Activated naive CD8-positive, alpha-beta T cell treated with anti-CD3 and anti-CD28 coated beads, Interleukin-2, amount 10 ng/mL, durations not matched to agents 7 days and 5 days (primary cell): ENCODE measurements around the gene CYP1B1. TPM values are rescaled to one million over a fixed set of nuclear protein-coding genes. Genes with fewer than 3 reads are reported as not detected.
"Not testable (repeated sequence)": the region's sequence is repeated elsewhere in the genome, so short reads cannot be mapped to it uniquely, and the experiment has no call there.

Experiments used
- ATAC-seq: fragments of 150-1000 bp; cut with Tn5 transposase; one replicate; pipeline ENCODE4 v1.10.0; 2021; ENCODE audit warnings: low read depth, moderate library complexity
- POLR2A ChIA-PET: fragments of 350-600 bp; sonication (Branson Sonifier 250); formaldehyde crosslinking; loops from one replicate; lab custom pipeline; 2021; ENCODE audit warnings: antibody characterized with exemption; lab: Charles Lee
- DNase-seq: peaks from one replicate; pipeline ENCODE4 v3.0.0; 2021
- H3K27ac Mint-ChIP-seq: one replicate; pipeline ENCODE4 v1.8.0; 2022; ENCODE audit warnings: mild to moderate bottlenecking, mixed read lengths
- H3K27me3 Mint-ChIP-seq: one replicate; pipeline ENCODE4 v1.8.0; 2022; ENCODE audit warnings: mild to moderate bottlenecking, moderate library complexity, mixed read lengths
- H3K36me3 Mint-ChIP-seq: one replicate; pipeline ENCODE4 v1.8.0; 2021; ENCODE audit warnings: mild to moderate bottlenecking, mixed read lengths
- H3K4me1 Mint-ChIP-seq: one replicate; pipeline ENCODE4 v1.8.0; 2021; ENCODE audit warnings: mixed read lengths
- H3K4me3 Mint-ChIP-seq: one replicate; pipeline ENCODE4 v1.8.0; 2022; ENCODE audit warnings: mild to moderate bottlenecking, moderate library complexity, mixed read lengths
- H3K9me3 Mint-ChIP-seq: one replicate; pipeline ENCODE4 v1.8.0; 2021; ENCODE audit warnings: mixed read lengths
- total RNA-seq, 2 experiments: library from RNA; stranded (reverse); gene quantifications; one replicate each; pipeline ENCODE4 v1.2.3, GENCODE V29; 2021

CYP1B1 gene
- total RNA-seq, 2 experiments from 2014 or later = 8.6 to 9.7 TPM

DNA sequence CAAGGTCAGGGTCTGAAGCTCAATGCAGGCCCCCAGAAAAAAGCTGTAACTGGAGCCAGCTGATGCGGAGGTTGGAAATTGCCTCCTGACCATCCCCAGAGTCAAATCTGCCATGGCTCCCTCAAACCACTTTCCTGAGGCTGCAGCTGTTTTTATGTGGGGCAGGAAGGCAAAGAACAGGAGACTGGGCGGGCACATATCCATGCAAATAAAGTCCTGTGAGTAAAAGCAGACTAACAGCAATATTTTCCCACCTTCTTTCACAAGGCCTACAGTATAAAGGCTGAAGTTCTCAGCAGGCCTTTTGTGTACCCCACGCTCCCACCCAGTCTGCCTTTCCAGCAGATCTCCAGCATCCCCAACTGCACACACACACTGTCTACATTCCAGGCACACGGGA is 47.1 kb downstream of the CYP1B1 start:
- no peak for ATAC-seq
- Mint-ChIP-seq H3K36me3 (no peaks in the 10 kb centered on the region), H3K27ac (no peak overlapping the region), H3K4me1 (peaks cover 2% of the 10 kb centered on the region), H3K27me3 (peaks cover 21% of the 10 kb centered on the region), H3K9me3 (no peaks in the 10 kb centered on the region), H3K4me3 (no peak overlapping the region)
- POLR2A ChIA-PET = no interaction called here
- no peak for DNase-seq

DNA sequence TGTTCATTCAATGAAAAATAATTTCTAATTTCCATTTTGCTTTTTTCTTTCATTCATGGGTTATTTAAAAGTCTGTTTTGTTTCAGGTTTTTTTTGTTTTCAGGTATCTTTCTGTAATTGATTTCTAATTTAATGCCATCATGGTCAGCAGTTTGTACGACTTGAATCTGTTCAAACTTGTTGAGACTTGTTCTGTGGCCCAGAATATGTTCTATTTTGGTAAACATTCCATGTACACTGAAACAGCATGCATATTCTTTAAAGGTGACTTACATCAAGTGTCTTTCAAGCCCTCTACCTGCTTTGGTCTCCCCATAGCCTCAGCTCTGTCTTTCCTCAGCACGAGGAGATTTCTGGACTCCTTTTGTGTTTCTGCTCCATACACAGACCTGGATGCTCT is 49.1 kb downstream of the CYP1B1 start:
- no peak overlapping the region for H3K4me3 Mint-ChIP-seq
- POLR2A ChIA-PET = no interaction called here
- ATAC-seq (no peak), DNase-seq (no peak)
- peaks cover 15% of the 10 kb centered on the region for H3K27me3 Mint-ChIP-seq
- peaks cover 2% of the 10 kb centered on the region for H3K4me1 Mint-ChIP-seq
- H3K27ac Mint-ChIP-seq = no peak overlapping the region
- no peaks in the 10 kb centered on the region for H3K36me3 Mint-ChIP-seq
- no peaks in the 10 kb centered on the region for H3K9me3 Mint-ChIP-seq

DNA sequence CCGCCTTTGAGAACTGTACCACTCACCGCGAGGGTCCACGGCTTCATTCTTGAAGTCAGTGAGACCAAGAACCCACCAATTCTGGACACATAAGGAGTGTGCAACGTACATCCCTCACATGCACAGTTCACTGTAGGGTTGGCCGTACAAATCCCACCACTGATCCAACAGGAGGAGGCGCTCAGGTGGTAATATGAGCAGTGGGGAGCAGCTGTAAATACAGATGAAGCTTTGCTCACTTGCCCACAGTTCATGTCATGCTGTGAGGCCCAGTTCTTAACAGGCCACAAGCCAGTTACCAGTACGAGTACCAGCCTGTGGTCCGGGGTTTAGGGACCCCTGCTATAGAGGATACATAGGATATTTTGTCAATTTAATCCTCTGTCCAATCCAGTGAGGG is 54.4 kb downstream of the CYP1B1 start:
- ATAC-seq (no peak), DNase-seq (no peak)
- H3K9me3 Mint-ChIP-seq = no peaks in the 10 kb centered on the region
- peaks cover 13% of the 10 kb centered on the region for H3K27me3 Mint-ChIP-seq
- POLR2A ChIA-PET = no interaction called here
- no peaks in the 10 kb centered on the region for H3K36me3 Mint-ChIP-seq
- H3K27ac Mint-ChIP-seq = no peak overlapping the region
- H3K4me3 Mint-ChIP-seq = no peak overlapping the region
- no peaks in the 10 kb centered on the region for H3K4me1 Mint-ChIP-seq

DNA sequence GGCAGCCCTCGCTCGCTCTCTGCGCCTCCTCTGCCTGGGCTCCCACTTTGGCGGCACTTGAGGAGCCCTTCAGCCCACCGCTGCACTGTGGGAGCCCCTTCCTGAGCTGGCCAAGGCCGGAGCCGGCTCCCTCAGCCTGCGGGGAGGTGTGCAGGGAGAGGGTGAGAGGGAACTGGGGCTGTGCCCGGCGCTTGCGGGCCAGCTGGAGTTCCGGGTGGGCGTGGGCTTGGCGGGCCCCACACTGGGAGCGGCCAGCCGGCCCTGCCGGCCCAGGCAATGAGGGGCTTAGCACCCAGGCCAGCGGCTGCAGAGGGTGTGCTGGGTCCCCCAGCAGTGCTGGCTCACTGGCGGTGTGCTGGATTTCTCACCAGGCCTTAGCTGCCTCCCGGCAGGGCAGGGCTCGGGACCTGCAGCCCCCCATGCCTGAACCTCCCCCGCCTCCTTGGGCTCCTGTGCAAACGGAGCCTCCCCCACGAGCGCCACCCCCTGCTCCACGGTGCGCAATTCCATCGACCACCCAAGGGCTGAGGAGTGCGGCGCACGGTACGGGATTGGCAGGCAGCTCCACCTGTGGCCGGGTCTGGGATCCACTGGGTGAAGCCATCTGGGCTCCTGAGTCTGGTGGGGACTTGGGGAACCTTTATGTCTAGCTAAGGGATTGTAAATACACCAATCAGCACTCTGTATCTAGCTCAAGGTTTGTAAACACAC is 55.4 kb downstream of the CYP1B1 start:
- not testable (repeated sequence) for H3K36me3 Mint-ChIP-seq, ATAC-seq, H3K27ac Mint-ChIP-seq

DNA sequence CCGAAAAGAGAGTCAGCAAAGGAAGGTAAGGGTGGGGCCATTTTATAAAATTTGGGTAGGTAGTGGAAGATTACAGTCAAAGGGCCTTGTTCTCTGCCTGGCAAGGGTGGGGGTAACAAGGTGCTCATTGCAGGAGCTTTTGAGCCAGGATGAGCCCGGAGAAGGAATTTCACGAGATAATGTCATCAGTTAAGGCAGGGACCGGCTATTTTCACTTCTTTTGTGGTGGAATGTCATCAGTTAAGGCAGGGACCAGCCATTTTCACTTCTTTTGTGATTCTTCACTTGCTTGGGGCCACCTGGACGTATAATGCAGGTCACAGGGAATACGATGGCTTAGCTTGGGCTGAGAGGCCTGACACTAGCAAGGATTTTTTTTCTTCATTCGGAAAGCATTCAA is 58.1 kb downstream of the CYP1B1 start:
- Mint-ChIP-seq H3K4me3 (no peak overlapping the region), H3K27ac (no peak overlapping the region), H3K9me3 (no peaks in the 10 kb centered on the region), H3K36me3 (no peaks in the 10 kb centered on the region), H3K4me1 (no peaks in the 10 kb centered on the region), H3K27me3 (no peaks in the 10 kb centered on the region)
- no peak for ATAC-seq
- no peak for DNase-seq
- POLR2A ChIA-PET = no interaction called here

More for the DNA sequence above, 55.4 kb downstream of the CYP1B1 start:
- H3K4me3 Mint-ChIP-seq, H3K27me3 Mint-ChIP-seq, H3K9me3 Mint-ChIP-seq, H3K4me1 Mint-ChIP-seq, DNase-seq: not testable (repeated sequence)
- POLR2A ChIA-PET = interaction anchor here (1.0 kb wide), 1 partner anchor 254 kb away, joined by 5 read pairs; no protein-coding TSS in a partner anchor

Other genes starting within 250 kb of the CYP1B1 start
- 1 to 10 TPM; 2.3 to 3.0 TPM for gene RMDN2, start 150.9 kb downstream of the CYP1B1 start, total RNA-seq